Right forelimb (tissue), 1 donor: ENCODE results near the gene ATF7IP.

Experiments
- DNase-seq: peaks from one replicate; pipeline ENCODE4 v3.0.0-alpha.2; 2018

ATF7IP gene

GRCh38 chr12:14505626-14506596 lies 140.4 kb downstream of the ATF7IP start:
- DNase-seq: no peak

DNA sequence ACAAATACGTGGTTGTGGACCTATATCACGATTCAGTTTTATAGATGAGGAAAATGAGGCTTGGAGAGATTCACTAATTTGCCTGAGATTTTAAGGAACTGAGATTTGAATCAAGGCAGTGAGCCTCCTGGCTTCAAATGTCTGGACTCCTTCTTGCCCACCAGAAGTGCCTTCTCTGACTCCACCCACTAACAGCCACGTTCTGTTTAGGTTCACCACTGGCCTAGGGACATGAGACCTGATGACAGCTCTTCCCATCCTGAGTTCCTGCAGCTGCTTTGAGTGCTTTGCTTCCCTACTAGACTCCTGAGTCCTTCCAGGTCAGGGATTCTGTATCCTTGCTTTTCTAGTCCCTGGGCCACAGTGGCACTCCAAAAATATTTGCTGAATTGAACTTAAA lies 145.1 kb downstream of the ATF7IP start:
- no peak for DNase-seq

- no peak for DNase-seq
These were observed 148.8 kb downstream of the ATF7IP start for GRCh38 chr12:14514154-14514842.

DNA sequence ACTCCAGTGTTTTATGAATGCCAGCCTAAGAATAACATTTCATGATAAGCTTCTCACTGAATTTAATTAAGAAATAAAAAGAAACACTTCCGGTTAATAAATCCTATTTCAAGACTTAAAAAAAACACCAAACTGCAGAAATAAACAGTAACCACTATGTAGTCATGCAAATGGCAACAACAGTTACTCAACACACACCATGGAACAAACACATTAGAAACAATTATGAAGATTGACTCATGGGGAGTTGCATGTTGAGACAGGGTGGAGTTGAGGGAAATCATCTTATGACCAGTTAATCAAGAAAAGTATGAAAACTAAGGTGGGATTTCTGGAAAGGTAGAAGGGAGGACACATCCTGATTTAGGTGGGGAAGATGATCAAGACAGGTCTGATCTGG lies 149.5 kb downstream of the ATF7IP start:
- DNase-seq: no peak

GRCh38 chr12:14521822-14522221 lies 156.3 kb downstream of the ATF7IP start:
- no peak for DNase-seq

DNA sequence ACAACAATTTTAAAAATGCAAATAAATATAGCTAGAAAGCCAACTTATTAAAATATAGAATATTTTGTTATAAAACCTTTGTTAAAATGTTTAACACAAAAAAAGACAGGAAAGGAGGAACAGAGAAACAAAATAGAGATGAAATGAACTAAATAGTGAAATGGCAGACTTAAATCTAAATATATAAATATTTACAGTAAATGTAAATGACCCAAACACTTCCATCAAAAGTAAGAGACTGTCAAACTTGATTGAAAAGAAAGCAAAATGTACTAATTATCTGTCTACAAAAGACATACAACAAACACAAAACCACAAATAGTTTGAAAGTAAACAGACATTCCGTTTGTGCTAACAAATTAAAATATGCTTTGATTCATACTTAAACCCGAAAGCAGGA lies 160.5 kb downstream of the ATF7IP start:
- DNase-seq: no peak

- DNase-seq: no peak
These were observed 166.7 kb downstream of the ATF7IP start for GRCh38 chr12:14532152-14532551.

DNA sequence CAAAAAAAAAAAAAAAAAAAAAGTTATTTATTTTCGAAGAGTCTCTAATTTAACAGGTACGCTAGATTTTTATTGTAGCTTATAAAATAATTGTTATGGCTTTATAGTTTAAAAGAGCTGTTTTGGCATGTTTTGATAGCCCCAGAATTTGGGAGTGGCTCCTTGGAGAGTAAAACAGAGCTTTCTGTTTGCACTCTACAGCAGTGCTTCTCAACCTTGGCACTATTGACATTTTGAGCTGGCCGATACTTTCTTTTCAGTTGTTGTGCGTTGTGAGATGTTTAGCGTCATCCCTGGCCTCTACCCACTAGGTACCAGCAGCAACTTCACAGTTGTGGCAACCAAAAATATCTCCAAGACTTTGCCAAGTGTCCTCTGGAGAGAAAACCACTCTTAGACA lies 171.6 kb downstream of the ATF7IP start:
- DNase-seq: no peak

DNA sequence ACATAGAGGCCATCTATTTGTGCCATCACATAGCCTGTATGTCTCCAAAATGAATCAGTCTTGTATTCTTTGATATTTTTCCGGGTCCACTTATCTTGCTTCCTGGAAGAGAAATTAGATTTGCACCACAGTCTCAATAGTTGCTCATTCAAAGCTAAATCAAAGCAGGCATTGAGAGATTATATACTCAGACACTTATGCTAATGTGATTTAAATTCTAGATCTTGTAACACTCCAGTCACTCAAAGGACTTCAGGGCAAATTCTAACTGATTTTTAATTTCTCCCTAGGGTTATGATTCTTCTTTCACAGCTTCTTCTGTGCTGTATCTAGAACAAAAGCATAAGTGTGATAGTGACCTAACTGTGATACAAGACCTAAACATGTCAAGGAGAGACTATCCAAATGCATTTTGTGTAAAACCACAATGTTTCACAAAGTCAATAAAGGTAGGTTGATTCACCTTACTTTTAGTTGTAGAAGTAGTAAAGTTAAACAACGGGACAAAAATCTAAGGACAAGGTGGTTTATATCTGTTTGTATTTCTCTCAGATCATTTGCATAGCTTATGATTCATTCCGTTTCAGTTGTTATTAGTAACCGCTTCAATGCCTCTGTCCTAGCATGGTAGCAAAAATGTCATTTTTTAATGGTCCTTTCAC lies 175.4 kb downstream of the ATF7IP start:
- DNase-seq: no peak

- no peak for DNase-seq
These were observed 180.0 kb downstream of the ATF7IP start for GRCh38 chr12:14545144-14546124.

GRCh38 chr12:14547571-14547970 lies 182.1 kb downstream of the ATF7IP start:
- DNase-seq: no peak

DNA sequence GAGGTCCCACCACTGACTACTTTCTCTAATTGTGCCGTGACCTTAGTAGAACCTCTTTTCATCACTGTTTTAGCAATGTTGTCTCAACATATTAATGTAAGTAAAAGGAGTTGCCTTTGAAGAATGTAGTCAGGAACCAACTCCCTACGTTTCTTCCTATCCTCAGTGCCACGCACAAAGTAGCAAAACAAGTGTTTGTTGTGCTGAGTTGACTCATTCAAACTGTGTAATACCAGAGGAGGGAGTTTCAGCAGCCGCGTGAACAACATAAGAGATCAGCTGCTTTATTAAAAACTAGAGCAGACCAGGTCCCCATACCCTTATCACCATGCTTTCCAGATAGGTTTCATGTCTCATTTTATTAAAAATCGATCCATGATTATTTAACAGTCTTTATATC lies 183.1 kb downstream of the ATF7IP start:
- no peak for DNase-seq
